GM23338 (cell line): ENCODE data around the gene KLRC1.
"Not testable (repeated sequence)": the region's sequence is repeated elsewhere in the genome, so short reads cannot be mapped to it uniquely, and the experiment has no call there.

ENCODE experiments used
- CREB1 ChIP-seq: fragments of 250-450 bp; sonication (Bioruptor Pico); IDR thresholded peaks from 2 replicates; pipeline ENCODE4 v1.5.0; 2020; ENCODE audit warnings: low read depth, mild to moderate bottlenecking, moderate library complexity
- CTCF ChIP-seq, 2 experiments: fragments of 200-600 bp in 1 of 2; sonication (generic) in 1 of 2; conservative IDR thresholded peaks; 2 replicates each; pipeline versions ENCODE4 v1.5.1 to v1.6.1; 2016 to 2017; ENCODE audit warnings: antibody characterized with exemption in 2 of 2, low read depth in 2 of 2, mild to moderate bottlenecking in 2 of 2, moderate library complexity in 1 of 2
- EZH2 ChIP-seq: fragments of 200-600 bp; sonication (generic); IDR thresholded peaks from one replicate; pipeline ENCODE4 v1.8.0; 2017; ENCODE audit warnings: antibody characterized with exemption, mild to moderate bottlenecking, low read depth; ENCODE audit not compliant: unreplicated experiment
- EZH2phosphoT487 ChIP-seq: fragments of 200-600 bp; sonication (generic); IDR thresholded peaks from one replicate; pipeline ENCODE4 v1.8.1; 2018; ENCODE audit warnings: antibody characterized with exemption; ENCODE audit not compliant: unreplicated experiment
- POLR2AphosphoS5 ChIP-seq: IDR thresholded peaks from 2 replicates; pipeline ENCODE4 v1.6.1; 2016; ENCODE audit warnings: antibody characterized with exemption, low read depth
- REST ChIP-seq: IDR thresholded peaks from one replicate; pipeline ENCODE4 v1.6.1; 2018; ENCODE audit warnings: antibody characterized with exemption; ENCODE audit not compliant: unreplicated experiment

GRCh38 chr12:10435816-10436215 is 17.4 kb downstream of the KLRC1 start, which contains the start of gene KLRC2:
- TF ChIP-seq CREB1; CTCF (conservative IDR thresholded peaks at IDR 0.05; ENCODE audit: low read depth in 2 of 2); POLR2AphosphoS5; EZH2phosphoT487; REST; EZH2: not testable (repeated sequence)
